Neural crest cell (in vitro differentiated cells): Measurements from ENCODE around the gene ZDHHC18. TPM values are rescaled to one million over a fixed set of nuclear protein-coding genes. Genes with fewer than 3 reads are reported as not detected.
A peak's percentile ranks its signal among the peaks of the same experiment; 100 is the strongest.

Experiments used
- DNase-seq: peaks from one replicate; pipeline ENCODE4 v3.0.0; 2021; ENCODE audit warnings: low read depth, mixed read lengths, low spot score
- H3K27ac Mint-ChIP-seq: one replicate; pipeline ENCODE4 v1.8.0; 2021; ENCODE audit warnings: mild to moderate bottlenecking, mixed read lengths; ENCODE audit not compliant: unreplicated experiment
- H3K27me3 Mint-ChIP-seq: 2 replicates; pipeline ENCODE4 v1.8.0; 2021; ENCODE audit warnings: low read depth, mild to moderate bottlenecking, mixed read lengths
- H3K36me3 Mint-ChIP-seq: 2 replicates; pipeline ENCODE4 v1.8.0; 2021; ENCODE audit warnings: low read depth, mild to moderate bottlenecking, mixed read lengths
- H3K4me1 Mint-ChIP-seq: 2 replicates; pipeline ENCODE4 v1.8.0; 2021; ENCODE audit warnings: mixed read lengths
- H3K4me3 Mint-ChIP-seq: one replicate; pipeline ENCODE4 v1.8.0; 2021; ENCODE audit warnings: mild to moderate bottlenecking, mixed read lengths
- H3K9me3 Mint-ChIP-seq: 2 replicates; pipeline ENCODE4 v1.8.0; 2021; ENCODE audit warnings: mixed read lengths
- CTCF ChIP-seq: fragments of 200-600 bp; sonication (generic); conservative IDR thresholded peaks from 2 replicates; pipeline ENCODE4 v1.5.0; 2021; ENCODE audit warnings: antibody characterized with exemption, mild to moderate bottlenecking
- total RNA-seq: library from RNA; stranded (reverse); gene quantifications from 2 replicates; pipeline ENCODE4 v1.2.1, GENCODE V29; 2021

Gene ZDHHC18
- total RNA-seq, 1 donor from 2014 or later = 44.3 TPM

DNA sequence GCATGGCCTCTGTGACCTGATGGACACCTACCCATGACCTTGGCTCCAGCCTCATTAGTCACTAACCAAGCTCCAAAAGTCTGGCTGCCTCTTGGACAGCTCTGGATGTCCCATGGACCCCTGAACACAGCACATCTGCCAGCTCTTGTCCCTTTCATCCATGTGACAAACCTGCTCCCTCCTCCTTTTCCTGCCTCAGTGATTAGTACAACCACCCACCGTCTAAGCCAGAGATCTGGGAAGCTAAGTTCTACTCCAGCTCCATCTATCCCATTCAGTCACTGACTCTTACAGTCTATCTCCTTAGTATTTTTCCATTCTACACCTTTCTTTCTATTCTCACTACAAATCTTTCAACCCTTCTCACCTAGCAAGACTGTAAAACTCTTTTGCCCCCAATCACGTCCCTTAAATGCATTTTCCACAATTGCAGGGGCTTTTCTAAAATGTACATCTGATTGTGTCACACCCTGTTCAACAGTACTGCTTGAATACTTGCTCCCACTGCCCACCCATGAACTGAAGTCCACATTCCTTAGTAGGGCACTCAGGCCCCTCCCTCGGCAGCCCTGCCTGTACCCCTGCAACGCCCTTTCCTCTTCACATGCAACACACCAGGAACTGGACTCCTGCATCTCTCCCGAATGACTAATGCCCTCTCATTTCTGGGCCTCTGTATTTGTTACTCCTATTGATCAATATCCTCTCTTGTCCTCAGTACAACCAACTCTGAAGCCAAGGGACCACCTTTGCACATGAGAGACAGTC lies 56.4 kb downstream of the ZDHHC18 start:
- no peak for TF ChIP-seq CTCF
- no peak for DNase-seq
- H3K27ac Mint-ChIP-seq = no peak overlapping the region
- H3K27me3 Mint-ChIP-seq = no peaks in the 10 kb centered on the region
- H3K4me3 Mint-ChIP-seq = no peak overlapping the region
- H3K36me3 Mint-ChIP-seq = peaks cover 12% of the 10 kb centered on the region
- no peaks in the 10 kb centered on the region for H3K9me3 Mint-ChIP-seq
- peaks cover 6% of the 10 kb centered on the region for H3K4me1 Mint-ChIP-seq

DNA sequence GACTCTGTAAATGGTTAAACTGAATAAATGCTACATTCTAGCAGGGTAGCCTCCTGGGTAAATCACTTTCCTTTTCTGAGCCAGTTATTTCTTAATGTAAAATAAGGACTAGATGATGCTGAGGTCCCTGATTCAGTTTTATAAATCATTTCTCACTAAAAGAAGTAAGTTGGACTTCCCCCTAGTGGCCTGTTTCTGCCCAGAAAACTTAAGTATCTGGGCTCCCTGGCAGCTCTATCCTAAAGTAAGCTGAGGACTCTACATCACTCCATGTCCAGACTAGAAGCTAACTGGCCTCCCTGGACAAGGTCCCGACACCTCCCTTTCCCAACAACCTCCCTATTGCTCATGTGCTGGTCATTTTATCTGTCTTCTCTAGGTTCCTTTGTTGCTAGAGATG lies 60.6 kb downstream of the ZDHHC18 start:
- H3K27me3 Mint-ChIP-seq = no peaks in the 10 kb centered on the region
- H3K27ac Mint-ChIP-seq = no peak overlapping the region
- no peaks in the 10 kb centered on the region for H3K9me3 Mint-ChIP-seq
- peak overlapping the region; percentile 92 for H3K4me3 Mint-ChIP-seq
- H3K4me1 Mint-ChIP-seq = peaks cover 24% of the 10 kb centered on the region
- H3K36me3 Mint-ChIP-seq = peaks cover 16% of the 10 kb centered on the region
- DNase-seq = no peak
- TF ChIP-seq CTCF = peak; percentile 67

DNA sequence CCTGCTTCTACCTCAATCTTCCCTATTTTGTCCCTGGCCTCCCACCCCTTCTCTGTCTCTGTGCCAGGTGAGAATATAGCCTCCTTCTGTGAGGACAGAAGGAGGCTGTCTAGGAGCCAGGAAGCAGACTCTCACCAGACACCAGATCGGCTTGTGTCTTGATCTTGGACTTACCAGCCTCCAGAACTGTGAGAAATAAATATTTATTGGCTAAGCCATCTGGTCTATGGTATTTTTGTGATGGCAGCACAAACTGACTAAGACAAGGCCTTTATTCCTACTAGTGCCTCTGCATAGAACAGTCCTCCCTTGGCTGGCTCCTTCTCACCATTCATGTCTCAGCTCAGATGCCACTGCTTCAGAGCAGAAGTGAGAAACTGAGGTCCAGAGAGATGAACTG lies 61.7 kb downstream of the ZDHHC18 start:
- Mint-ChIP-seq H3K4me1 (peaks cover 24% of the 10 kb centered on the region), H3K27ac (no peak overlapping the region), H3K36me3 (peaks cover 19% of the 10 kb centered on the region)

DNA sequence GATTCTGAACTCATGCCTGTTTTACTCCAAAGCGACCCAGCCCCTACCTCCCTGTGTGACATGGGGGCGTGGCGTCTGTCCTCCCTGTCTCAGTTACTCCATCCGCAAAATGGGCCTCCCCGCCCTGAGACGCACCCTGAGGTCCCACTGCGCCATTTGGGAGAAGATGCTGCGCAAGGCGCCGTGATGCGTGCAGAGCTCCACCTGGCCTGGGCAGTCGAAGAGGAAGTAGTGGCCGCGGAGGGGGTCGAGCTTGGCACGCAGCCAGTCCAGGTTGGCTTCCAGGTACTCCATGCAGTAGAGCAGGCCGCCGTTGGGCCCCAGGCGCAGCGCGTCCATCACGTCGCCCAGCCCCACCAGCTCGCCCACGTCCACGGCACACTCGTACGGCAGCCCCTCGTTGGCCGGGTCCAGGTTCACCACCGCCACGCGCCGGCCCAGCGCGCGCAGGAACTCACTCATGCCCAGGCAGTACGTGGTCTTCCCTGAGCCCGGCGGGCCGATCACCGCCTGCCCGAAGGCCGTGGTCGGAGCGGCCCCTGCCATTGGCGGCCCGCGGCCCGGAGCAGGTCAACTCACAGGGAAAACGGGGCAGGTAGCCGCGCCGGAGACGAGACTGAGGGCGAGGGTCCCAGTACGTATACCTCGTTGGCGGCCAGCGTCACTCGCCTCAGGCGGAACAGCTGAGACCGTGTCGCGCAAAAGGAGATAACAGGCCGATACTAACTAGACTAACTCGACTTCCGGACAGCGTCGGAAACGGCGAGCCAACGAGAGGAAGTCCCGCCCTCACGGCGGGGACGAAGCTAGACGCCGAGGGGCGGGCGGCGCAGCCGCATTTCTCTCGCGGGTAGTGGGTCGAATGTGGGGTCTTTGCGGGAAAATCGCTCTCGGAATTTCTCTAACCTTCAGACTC lies 63.3 kb downstream of the ZDHHC18 start, which contains the start of gene GPN2:
Gene GPN2 (minus strand): TSS at position 733 of the 916 bp plus-strand sequence. CDS start 187 bp downstream, at position 546.
- TF ChIP-seq CTCF = no peak

More for the DNA sequence above, 61.7 kb downstream of the ZDHHC18 start:
- DNase-seq = no peak
- Mint-ChIP-seq H3K4me3 (peak overlapping the region; percentile 93), H3K9me3 (no peaks in the 10 kb centered on the region), H3K27me3 (no peaks in the 10 kb centered on the region)
- TF ChIP-seq CTCF = no peak

GRCh38 chr1:26890467-26890796 lies 63.9 kb downstream of the ZDHHC18 start:
- Mint-ChIP-seq H3K9me3 (no peaks in the 10 kb centered on the region), H3K36me3 (peaks cover 17% of the 10 kb centered on the region), H3K4me3 (peak overlapping the region; percentile 93), H3K27me3 (no peaks in the 10 kb centered on the region), H3K27ac (peak overlapping the region; percentile 78), H3K4me1 (peaks cover 24% of the 10 kb centered on the region)
- no peak for TF ChIP-seq CTCF
- DNase-seq = no peak

More for the DNA sequence above, 63.3 kb downstream of the ZDHHC18 start, which contains the start of gene GPN2:
- Mint-ChIP-seq H3K4me3 (peak within 1 kb of the TSS; percentile 93), H3K27ac (peak within 1 kb of the TSS; percentile 93), H3K27me3 (no peaks in the 10 kb centered on the region), H3K4me1 (peaks cover 24% of the 10 kb centered on the region), H3K9me3 (no peaks in the 10 kb centered on the region), H3K36me3 (peaks cover 22% of the 10 kb centered on the region)
- DNase-seq = peak; percentile 60
